Activated T-helper 9 cell treated with anti-CD3 and anti-CD28 coated beads, Interleukin-2, amount 50 U/mL, for 16 hours (primary cell): Measurements from ENCODE around the gene CFAP61.
"Not testable (repeated sequence)": the region's sequence is repeated elsewhere in the genome, so short reads cannot be mapped to it uniquely, and the experiment has no call there.

Experiments used
- DNase-seq: peaks from one replicate; pipeline ENCODE4 v3.0.0-alpha.2; 2020; ENCODE audit warnings: low read depth

The CFAP61 gene

GRCh38 chr20:20327746-20328145 is 275.4 kb downstream of the CFAP61 start:
- no peak for DNase-seq

GRCh38 chr20:20329564-20329963 is 277.2 kb downstream of the CFAP61 start:
- no peak for DNase-seq

GRCh38 chr20:20331156-20331555 is 278.8 kb downstream of the CFAP61 start:
- DNase-seq = no peak

GRCh38 chr20:20331817-20332216 is 279.5 kb downstream of the CFAP61 start:
- no peak for DNase-seq

- DNase-seq = no peak
Observed at GRCh38 chr20:20333866-20334265, 281.5 kb downstream of the CFAP61 start.

- no peak for DNase-seq
Observed at GRCh38 chr20:20334489-20334888, 282.2 kb downstream of the CFAP61 start.

GRCh38 chr20:20338133-20338730 is 285.9 kb downstream of the CFAP61 start:
- no peak for DNase-seq

- DNase-seq = no peak
Observed at GRCh38 chr20:20340443-20340842, 288.1 kb downstream of the CFAP61 start.

- DNase-seq = no peak
Observed at GRCh38 chr20:20341371-20341770, 289.0 kb downstream of the CFAP61 start.

GRCh38 chr20:20342066-20342465 is 289.7 kb downstream of the CFAP61 start:
- no peak for DNase-seq

GRCh38 chr20:20343932-20344331 is 291.6 kb downstream of the CFAP61 start:
- no peak for DNase-seq

GRCh38 chr20:20344476-20344875 is 292.1 kb downstream of the CFAP61 start:
- no peak for DNase-seq

- no peak for DNase-seq
Observed at GRCh38 chr20:20353576-20353975, 301.2 kb downstream of the CFAP61 start.

- not testable (repeated sequence) for DNase-seq
Observed at GRCh38 chr20:20355503-20355902, 303.2 kb downstream of the CFAP61 start.

- no peak for DNase-seq
Observed at GRCh38 chr20:20358801-20359200, 306.5 kb downstream of the CFAP61 start.

GRCh38 chr20:20359628-20360027 is 307.3 kb downstream of the CFAP61 start:
- DNase-seq = no peak

- DNase-seq = no peak
Observed at GRCh38 chr20:20360464-20360863, 308.1 kb downstream of the CFAP61 start.

- DNase-seq = no peak
Observed at GRCh38 chr20:20362774-20363433, 310.6 kb downstream of the CFAP61 start.

- no peak for DNase-seq
Observed at GRCh38 chr20:20363434-20363798, 311.1 kb downstream of the CFAP61 start.

- no peak for DNase-seq
Observed at GRCh38 chr20:20363799-20364592, 311.7 kb downstream of the CFAP61 start.

GRCh38 chr20:20364593-20365479 is 312.5 kb downstream of the CFAP61 start:
- no peak for DNase-seq

GRCh38 chr20:20365480-20366161 is 313.3 kb downstream of the CFAP61 start:
- no peak for DNase-seq
